Superior temporal gyrus (tissue), 1 donor: ENCODE data around the gene MCM3.

Experiments
- DNase-seq: peaks from one replicate; pipeline ENCODE4 v3.0.0-alpha.2; 2016; ENCODE audit errors: extremely low spot score

The MCM3 gene

GRCh38 chr6:52251113-52251512 is 33.4 kb downstream of the MCM3 start:
- DNase-seq = no peak

GRCh38 chr6:52249078-52249477 is 35.5 kb downstream of the MCM3 start:
- no peak for DNase-seq

- DNase-seq = no peak
Observed at GRCh38 chr6:52245425-52245824, 39.1 kb downstream of the MCM3 start.

DNA sequence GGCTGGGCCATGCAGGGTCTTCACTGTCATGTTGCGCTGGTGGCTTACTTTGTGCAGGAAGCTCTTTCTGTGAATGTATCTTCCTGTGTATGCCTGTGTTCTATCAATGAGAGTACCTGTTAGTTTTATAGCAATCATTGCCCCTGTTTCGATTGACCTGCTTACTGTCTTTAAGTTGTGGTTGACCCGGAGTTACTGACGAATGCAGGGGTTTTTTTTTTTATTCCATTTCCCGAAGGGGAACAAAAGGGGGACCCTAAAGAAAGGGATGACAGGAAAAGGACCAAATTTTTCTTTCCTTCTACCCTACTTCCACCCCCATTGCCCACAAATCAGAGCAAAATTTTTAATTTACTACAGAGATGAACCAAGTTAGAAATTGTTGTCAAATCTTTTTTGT is 40.1 kb downstream of the MCM3 start, which contains the start of gene IL17F:
Gene IL17F (minus strand): TSS at position 101 of the 400 bp plus-strand sequence. CDS start 71 bp downstream, at position 30.
- no peak for DNase-seq

DNA sequence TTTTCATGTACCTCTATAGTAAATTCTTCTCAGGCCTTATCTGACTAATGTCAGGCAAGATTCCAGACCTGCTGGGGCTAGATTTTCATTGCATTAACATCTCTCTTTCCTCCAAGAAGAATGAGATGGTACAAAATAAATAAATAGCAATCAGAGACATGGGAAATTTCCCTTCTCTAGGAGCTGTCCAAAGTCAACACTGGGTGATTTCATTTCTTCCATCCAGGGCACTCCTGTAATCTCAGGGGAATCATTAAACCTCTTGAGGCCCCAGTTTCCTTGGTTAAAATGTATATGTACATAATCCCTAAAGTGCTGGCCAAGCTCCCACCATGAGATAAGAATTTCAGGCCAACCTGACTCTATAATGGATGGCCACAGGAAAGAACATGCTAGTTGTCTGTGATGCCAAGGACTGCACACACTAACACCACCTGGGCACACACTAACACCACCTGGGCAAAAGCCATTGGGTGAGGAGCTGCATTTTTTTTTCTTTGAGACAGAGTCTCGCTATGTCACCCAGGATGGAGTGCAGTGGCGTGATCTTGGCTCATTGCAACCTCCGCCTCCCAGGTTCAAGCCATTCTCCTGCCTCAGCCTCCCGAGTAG is 41.2 kb downstream of the MCM3 start:
- DNase-seq = no peak

DNA sequence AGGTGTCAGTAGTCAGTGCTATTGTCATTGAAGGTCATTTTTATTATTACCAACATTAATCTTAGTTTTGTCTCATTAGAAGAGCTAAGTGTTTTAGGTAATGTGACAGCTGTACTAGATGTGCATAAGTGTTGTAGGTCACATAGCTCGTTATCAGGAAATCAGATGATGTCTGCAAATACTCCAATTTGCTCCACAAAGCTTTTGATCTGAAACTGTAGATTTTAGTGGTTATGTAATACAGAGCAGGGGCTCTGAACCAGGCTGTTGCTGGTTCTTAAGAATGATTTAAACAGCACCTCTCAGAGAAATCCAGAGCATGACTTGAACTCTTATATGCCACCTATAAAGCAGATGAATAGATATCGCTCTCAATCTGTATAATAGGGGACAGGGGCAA is 42.7 kb downstream of the MCM3 start:
- DNase-seq = no peak

- no peak for DNase-seq
Observed at GRCh38 chr6:52233975-52234823, 50.3 kb downstream of the MCM3 start.

DNA sequence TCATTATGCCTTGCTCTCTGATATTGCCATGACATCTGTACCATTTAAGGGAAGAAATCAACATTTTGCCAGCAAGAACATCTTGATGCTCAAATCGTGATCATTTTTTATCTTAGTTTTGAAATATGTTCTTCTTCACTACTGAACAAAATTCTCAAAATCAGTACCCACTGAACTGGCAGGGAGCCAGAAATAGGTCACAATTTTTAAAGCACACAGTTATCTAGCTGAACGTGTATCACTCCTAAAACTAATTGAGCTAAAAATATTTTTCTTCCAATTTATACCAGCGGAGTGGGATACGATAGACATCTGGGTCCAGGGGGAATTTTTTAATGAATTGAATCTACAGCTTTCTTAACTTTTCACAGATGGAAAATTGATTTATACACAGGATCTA is 51.5 kb downstream of the MCM3 start:
- no peak for DNase-seq

DNA sequence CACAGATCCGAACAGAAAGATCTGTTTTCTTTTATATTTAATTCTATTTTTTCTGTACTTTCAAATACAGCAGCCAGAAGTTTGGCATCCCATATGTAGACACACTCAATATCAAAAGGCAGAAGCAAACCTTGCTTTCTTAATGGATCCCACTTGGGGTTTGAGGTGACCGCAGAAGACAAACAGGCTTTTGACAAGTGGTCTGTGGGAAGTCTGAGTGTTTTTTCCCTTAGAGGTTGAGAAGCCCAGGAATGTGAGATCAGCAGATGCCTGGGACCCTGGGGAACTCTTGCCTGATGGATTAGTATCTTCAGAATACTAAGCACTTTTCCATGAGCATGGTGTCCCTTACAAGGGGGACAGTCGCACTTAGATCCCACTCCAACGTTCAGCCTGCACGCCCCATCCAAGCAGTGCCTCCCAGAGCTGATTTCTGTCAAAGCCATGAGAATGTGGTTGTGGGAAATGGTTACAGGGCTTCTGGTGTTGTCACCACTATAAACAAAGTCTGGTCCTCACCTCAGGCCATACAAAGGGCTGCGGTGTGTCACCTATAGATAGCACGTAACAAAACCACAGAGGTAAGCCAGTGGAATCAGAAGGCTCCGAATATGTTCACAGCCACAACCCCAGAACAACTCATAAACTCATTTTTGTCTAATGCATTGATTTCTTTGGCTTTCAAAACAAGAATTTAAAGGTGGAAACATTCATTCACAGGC is 53.0 kb downstream of the MCM3 start:
- no peak for DNase-seq

DNA sequence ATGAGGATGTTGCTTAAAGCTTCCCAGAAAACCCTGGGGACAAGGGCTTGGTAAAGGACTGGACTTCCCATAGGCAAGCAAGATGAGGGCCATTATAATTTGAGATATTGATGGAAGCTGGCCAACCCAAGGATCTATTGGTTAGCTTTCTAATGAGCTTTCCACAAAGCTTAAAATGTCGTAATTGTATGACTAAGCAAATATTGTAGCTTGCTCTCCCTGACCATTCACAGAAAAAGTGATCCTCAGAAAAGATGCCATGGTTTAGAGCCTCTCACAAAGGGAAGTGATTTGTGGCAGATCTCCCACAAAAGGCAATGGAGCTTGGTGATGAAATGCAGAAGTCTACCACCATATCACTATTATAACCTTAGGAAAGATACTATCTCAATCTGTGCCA is 53.9 kb downstream of the MCM3 start:
- DNase-seq = no peak

DNA sequence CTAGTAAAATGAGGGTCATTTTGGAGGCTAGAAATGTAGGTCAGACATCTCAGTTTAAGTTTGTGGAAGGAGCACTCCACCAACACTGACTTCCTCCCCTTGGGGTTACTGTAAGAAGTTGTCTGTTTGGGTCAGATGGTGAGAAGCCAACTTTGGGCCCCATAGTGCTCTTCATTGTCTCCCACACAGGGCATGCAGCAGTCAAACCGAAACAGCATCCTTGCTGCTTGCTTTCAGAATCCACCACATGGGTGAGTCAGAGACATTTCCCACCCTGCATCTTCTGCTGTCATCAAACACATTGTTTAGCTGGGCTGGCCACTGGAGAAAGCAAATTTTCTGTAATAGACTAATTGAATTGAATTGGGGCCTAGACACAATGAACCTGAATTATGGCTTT is 57.0 kb downstream of the MCM3 start:
- DNase-seq = no peak

- DNase-seq = no peak
Observed at GRCh38 chr6:52221302-52221701, 63.2 kb downstream of the MCM3 start.

DNA sequence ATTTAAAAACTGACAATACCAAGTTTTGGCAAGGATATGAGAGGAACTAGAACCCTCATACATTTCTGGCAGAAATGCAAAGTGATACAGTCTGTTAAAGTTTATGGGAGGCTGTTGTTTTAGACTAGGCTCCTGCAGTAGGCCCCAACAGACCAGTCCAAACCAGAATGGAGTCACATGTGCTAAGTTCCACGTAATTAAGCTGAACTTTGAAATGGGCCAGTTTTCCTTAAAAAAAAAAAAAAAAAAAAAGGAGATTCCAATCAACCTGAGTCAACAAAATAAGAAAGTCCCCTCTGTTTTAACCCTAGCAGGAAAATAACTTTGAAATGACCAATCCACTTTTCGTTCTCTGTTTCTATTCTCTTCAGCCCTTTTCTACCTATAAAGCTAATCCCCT is 66.8 kb downstream of the MCM3 start:
- no peak for DNase-seq

DNA sequence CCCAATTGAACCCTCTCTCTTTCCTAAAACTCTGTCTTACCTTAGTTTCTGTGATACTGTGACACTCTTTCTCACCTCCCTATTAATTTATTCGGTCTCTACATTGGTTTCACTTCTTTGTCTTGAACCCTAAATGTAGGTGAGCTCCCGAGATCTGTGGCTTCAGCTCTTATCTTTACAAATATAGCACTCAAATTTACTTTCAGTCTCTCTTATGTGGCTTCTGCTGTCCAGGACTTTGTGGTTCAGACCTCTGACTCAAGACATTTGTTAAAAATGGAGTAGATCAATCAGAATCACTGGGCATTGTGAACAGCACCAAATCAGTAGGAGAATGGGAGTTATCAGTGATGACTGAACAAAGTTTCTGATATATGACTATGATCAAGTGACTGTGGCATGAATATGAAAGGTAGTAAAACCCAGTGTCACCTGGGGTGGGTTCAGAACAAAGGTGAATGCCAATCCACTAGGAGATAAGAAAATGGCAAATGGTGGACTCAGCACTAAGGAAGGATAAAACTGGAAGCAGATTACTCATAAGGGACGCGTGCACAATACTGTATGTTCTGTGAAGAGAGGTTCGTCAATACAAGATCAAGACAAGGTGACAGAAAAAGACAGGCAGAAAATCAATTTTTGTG is 67.5 kb downstream of the MCM3 start:
- no peak for DNase-seq

GRCh38 chr6:52215787-52216186 is 68.8 kb downstream of the MCM3 start:
- no peak for DNase-seq
